OCI-LY7 (cell line): ENCODE data around the gene NCF4. TPM values are rescaled to one million over a fixed set of nuclear protein-coding genes. Genes with fewer than 3 reads are reported as not detected.

Experiments
- BruUV-seq: library from RNA; stranded (reverse); fragments of 400-500 nt; replicated peaks from 2 replicates; lab custom pipeline; 2021; lab: Mats Ljungman, UMichigan
- CTCF ChIA-PET: fragments of 300-600 bp; sonication (Branson Sonifier 250); formaldehyde crosslinking; loops from one replicate; lab custom pipeline; 2022; ENCODE audit warnings: antibody characterized with exemption; ENCODE audit not compliant: unreplicated experiment; lab: Charles Lee
- POLR2A ChIA-PET: fragments of 300-600 bp; sonication (Branson Sonifier 250); formaldehyde crosslinking; loops from one replicate; lab custom pipeline; 2022; ENCODE audit warnings: antibody characterized with exemption; lab: Charles Lee
- DNase-seq: peaks from one replicate; pipeline ENCODE4 v3.0.0-alpha.2; 2015; ENCODE audit warnings: low spot score
- H2AFZ ChIP-seq: fragments of 200-600 bp; sonication (generic), shearing (Covaris generic); 2 replicates; pipeline ENCODE4 v1.6.1; 2014; ENCODE audit warnings: mild to moderate bottlenecking, antibody characterized with exemption, low read length, moderate library complexity
- H3K27ac ChIP-seq: fragments of 200-600 bp; sonication (generic); 2 replicates; pipeline ENCODE4 v1.5.1; 2014; ENCODE audit warnings: mixed run types, low read depth, mild to moderate bottlenecking, moderate library complexity, low read length, inconsistent platforms; ENCODE audit not compliant: poor library complexity, severe bottlenecking
- H3K36me3 ChIP-seq: fragments of 200-600 bp; sonication (generic); 2 replicates; pipeline ENCODE4 v1.6.1; 2014; ENCODE audit warnings: mild to moderate bottlenecking, antibody characterized with exemption, low read length, moderate library complexity, mixed read lengths; ENCODE audit not compliant: insufficient read depth
- H3K4me1 ChIP-seq: fragments of 200-600 bp; sonication (generic); 2 replicates; pipeline ENCODE4 v1.5.1; 2014; ENCODE audit warnings: mild to moderate bottlenecking, low read length; ENCODE audit not compliant: insufficient read depth, poor library complexity, severe bottlenecking
- H3K4me2 ChIP-seq: fragments of 200-600 bp; sonication (generic); 2 replicates; pipeline ENCODE4 v1.6.1; 2014; ENCODE audit warnings: mild to moderate bottlenecking, low read length
- H3K4me3 ChIP-seq: fragments of 200-600 bp; sonication (generic); 2 replicates; pipeline ENCODE4 v1.5.1; 2014; ENCODE audit warnings: mild to moderate bottlenecking, low read depth, low read length; ENCODE audit not compliant: poor library complexity, severe bottlenecking
- H3K79me2 ChIP-seq: fragments of 200-600 bp; sonication (generic); 2 replicates; pipeline ENCODE4 v1.6.1; 2016; ENCODE audit warnings: low read depth, mild to moderate bottlenecking, low read length, moderate library complexity, mixed read lengths; ENCODE audit not compliant: insufficient read depth
- H3K9me2 ChIP-seq: fragments of 200-600 bp; sonication (generic); 2 replicates; pipeline ENCODE4 v1.6.1; 2016; ENCODE audit warnings: mild to moderate bottlenecking, low read length, mixed read lengths; ENCODE audit not compliant: insufficient read depth
- H3K9me3 ChIP-seq: fragments of 200-600 bp; sonication (generic); 2 replicates; pipeline ENCODE4 v1.6.1; 2014; ENCODE audit warnings: mild to moderate bottlenecking, mixed run types, low read length, mixed read lengths
- H4K20me1 ChIP-seq: fragments of 200-600 bp; sonication (generic); 2 replicates; pipeline ENCODE4 v1.6.1; 2014; ENCODE audit warnings: mild to moderate bottlenecking, antibody characterized with exemption, low read length, moderate library complexity, mixed read lengths; ENCODE audit not compliant: insufficient read depth
- EZH2phosphoT487 ChIP-seq: fragments of 200-600 bp; sonication (generic); IDR thresholded peaks from 2 replicates; pipeline ENCODE4 v1.6.1; 2018; ENCODE audit warnings: low read depth, borderline replicate concordance, mild to moderate bottlenecking, mixed run types, antibody characterized with exemption, low read length, moderate library complexity, mixed read lengths
- intact Hi-C: fragments of 100-400 bp; cut with micrococcal nuclease; formaldehyde crosslinking; loops from one replicate; pipeline ENCODE4 v1.10.0; 2022; ENCODE audit not compliant: unreplicated experiment
- total RNA-seq, 2 experiments: library from RNA; depleted of rRNA in 1 of 2; stranded (reverse); fragments of >200 nt in 1 of 2; shearing (Covaris generic) in 1 of 2; gene quantifications; 2 replicates each; pipeline ENCODE4 v1.2.3, GENCODE V29; 2014 to 2022
- TF ChIP-seq, protein P1 (sequence below): fragments of 200-600 bp; sonication (generic); conservative IDR thresholded peaks from 2 replicates; pipeline ENCODE4 v1.5.1; 2014; ENCODE audit warnings: mild to moderate bottlenecking, antibody characterized with exemption, low read length, moderate library complexity, mixed read lengths

The NCF4 gene
- total RNA-seq, 2 experiments from 2014 or later: 63.6 to 121 TPM

GRCh38 chr22:36819112-36819511, 41.7 kb upstream of the NCF4 start:
- Histone ChIP-seq H2AFZ (no peak overlapping the region), H3K4me2 (no peak overlapping the region), H3K79me2 (no peaks in the 10 kb centered on the region), H3K4me1 (no peaks in the 10 kb centered on the region), H3K27ac (no peak overlapping the region), H3K36me3 (no peaks in the 10 kb centered on the region), H3K9me2 (no peaks in the 10 kb centered on the region), H3K4me3 (no peak overlapping the region), H3K9me3 (no peaks in the 10 kb centered on the region), H4K20me1 (no peaks in the 10 kb centered on the region)
- intact Hi-C loops: no loop called here
- TF ChIP-seq, protein P1, sequence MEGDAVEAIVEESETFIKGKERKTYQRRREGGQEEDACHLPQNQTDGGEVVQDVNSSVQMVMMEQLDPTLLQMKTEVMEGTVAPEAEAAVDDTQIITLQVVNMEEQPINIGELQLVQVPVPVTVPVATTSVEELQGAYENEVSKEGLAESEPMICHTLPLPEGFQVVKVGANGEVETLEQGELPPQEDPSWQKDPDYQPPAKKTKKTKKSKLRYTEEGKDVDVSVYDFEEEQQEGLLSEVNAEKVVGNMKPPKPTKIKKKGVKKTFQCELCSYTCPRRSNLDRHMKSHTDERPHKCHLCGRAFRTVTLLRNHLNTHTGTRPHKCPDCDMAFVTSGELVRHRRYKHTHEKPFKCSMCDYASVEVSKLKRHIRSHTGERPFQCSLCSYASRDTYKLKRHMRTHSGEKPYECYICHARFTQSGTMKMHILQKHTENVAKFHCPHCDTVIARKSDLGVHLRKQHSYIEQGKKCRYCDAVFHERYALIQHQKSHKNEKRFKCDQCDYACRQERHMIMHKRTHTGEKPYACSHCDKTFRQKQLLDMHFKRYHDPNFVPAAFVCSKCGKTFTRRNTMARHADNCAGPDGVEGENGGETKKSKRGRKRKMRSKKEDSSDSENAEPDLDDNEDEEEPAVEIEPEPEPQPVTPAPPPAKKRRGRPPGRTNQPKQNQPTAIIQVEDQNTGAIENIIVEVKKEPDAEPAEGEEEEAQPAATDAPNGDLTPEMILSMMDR: no peak
- no peak for TF ChIP-seq EZH2phosphoT487
- no TSS peak for BruUV-seq
- ChIA-PET CTCF (no interaction called here), POLR2A (no interaction called here)
- no peak for DNase-seq

GRCh38 chr22:36822581-36822980, 38.2 kb upstream of the NCF4 start:
- DNase-seq: no peak
- H3K36me3 ChIP-seq: no peaks in the 10 kb centered on the region
- intact Hi-C loops: no loop called here
- H3K9me3 ChIP-seq: no peaks in the 10 kb centered on the region
- no TSS peak for BruUV-seq
- H2AFZ ChIP-seq: no peak overlapping the region
- no peak overlapping the region for H3K4me2 ChIP-seq
- ChIA-PET CTCF (no interaction called here), POLR2A (interaction anchor here (0.6 to 0.7 kb wide), 2 partner anchors 13 to 440 kb away, joined by 3 to 4 read pairs; no protein-coding TSS in a partner anchor)
- no peaks in the 10 kb centered on the region for H3K4me1 ChIP-seq
- H3K4me3 ChIP-seq: no peak overlapping the region
- H4K20me1 ChIP-seq: no peaks in the 10 kb centered on the region
- H3K9me2 ChIP-seq: no peaks in the 10 kb centered on the region
- no peaks in the 10 kb centered on the region for H3K79me2 ChIP-seq
- no peak overlapping the region for H3K27ac ChIP-seq
- TF ChIP-seq EZH2phosphoT487: no peak
- TF ChIP-seq, protein P1: no peak

DNA sequence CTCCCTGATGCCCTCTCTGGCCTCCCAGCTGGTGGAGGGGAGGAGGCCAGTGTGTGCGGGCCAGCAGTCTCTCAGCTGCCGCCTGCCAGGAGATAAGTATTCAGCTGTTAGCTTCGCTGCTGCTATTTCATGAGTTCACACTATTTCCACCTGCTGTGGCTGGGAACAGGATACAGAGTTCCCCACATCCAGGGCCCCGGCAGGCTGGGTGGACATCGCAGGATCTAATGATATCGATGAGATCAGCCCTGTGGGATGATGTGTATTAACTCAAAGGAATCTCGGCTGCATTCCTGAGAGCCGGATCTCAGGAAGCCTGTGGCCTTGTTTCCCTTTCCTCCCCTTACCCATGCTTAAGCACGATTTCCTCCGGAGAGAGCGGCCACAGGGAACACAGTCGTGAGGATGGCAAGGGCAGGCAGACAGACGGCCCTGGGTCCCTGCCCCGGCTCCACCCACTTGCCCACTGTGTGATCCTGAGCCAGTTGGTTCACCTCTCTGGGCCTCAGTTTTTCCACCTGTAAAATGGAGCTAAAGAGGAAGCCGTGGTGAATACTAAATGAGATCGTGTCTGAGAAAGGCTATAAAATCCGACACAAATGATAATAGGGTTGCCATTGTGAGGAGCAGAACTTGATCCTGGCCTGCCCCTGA, 37.5 kb upstream of the NCF4 start:
- Histone ChIP-seq H3K4me3 (no peak overlapping the region), H2AFZ (no peak overlapping the region), H3K9me3 (no peaks in the 10 kb centered on the region), H3K9me2 (no peaks in the 10 kb centered on the region), H3K36me3 (no peaks in the 10 kb centered on the region), H3K27ac (no peak overlapping the region), H4K20me1 (no peaks in the 10 kb centered on the region), H3K79me2 (no peaks in the 10 kb centered on the region), H3K4me1 (no peaks in the 10 kb centered on the region), H3K4me2 (no peak overlapping the region)
- intact Hi-C loops: no loop called here
- no peak for DNase-seq
- POLR2A ChIA-PET: interaction anchor here (0.6 kb wide), 1 partner anchor 329 kb away, joined by 5 read pairs; no protein-coding TSS in a partner anchor
- CTCF ChIA-PET: no interaction called here
- no TSS peak for BruUV-seq
- TF ChIP-seq, protein P1: no peak
- TF ChIP-seq EZH2phosphoT487: no peak
